GM23338 (cell line): ENCODE data around the gene BMP15. TPM values are rescaled to one million over a fixed set of nuclear protein-coding genes. Genes with fewer than 3 reads are reported as not detected.

Experiments used
- ATAC-seq: fragments of 200-7000 bp; cut with Tn5 transposase; 3 replicates; pipeline ENCODE4 v1.9.1; 2020
- DNase-seq: peaks from one replicate; pipeline ENCODE4 v3.0.0-alpha.2; 2015; ENCODE audit warnings: low spot score
- H2AFZ ChIP-seq: fragments of 200-600 bp; sonication (generic); 2 replicates; pipeline ENCODE4 v1.8.0; 2016; ENCODE audit warnings: antibody characterized with exemption, mild to moderate bottlenecking, moderate library complexity
- H3F3A ChIP-seq: fragments of 200-600 bp; sonication (generic); replicated peaks from 2 replicates; pipeline ENCODE4 v1.8.0; 2017; ENCODE audit warnings: antibody characterized with exemption, mixed run types, low read depth
- H3K27ac ChIP-seq: fragments of 200-600 bp; sonication (generic); 2 replicates; pipeline ENCODE4 v1.6.1; 2016; ENCODE audit warnings: low read depth
- H3K27me3 ChIP-seq: fragments of 200-600 bp; sonication (generic); 2 replicates; pipeline ENCODE4 v1.8.0; 2016; ENCODE audit warnings: mild to moderate bottlenecking, mixed run types, moderate library complexity; ENCODE audit not compliant: insufficient read depth
- H3K36me3 ChIP-seq: fragments of 200-600 bp; sonication (generic); 2 replicates; pipeline ENCODE4 v1.8.0; 2016; ENCODE audit warnings: mild to moderate bottlenecking; ENCODE audit not compliant: insufficient read depth
- H3K4me1 ChIP-seq: fragments of 200-600 bp; sonication (generic); 2 replicates; pipeline ENCODE4 v1.8.0; 2016; ENCODE audit warnings: mild to moderate bottlenecking, moderate library complexity; ENCODE audit not compliant: insufficient read depth
- H3K4me2 ChIP-seq: fragments of 200-600 bp; sonication (generic); 2 replicates; pipeline ENCODE4 v1.7.1; 2017; ENCODE audit warnings: mixed run types
- H3K4me3 ChIP-seq: fragments of 200-600 bp; sonication (generic); 2 replicates; pipeline ENCODE4 v1.6.1; 2016; ENCODE audit warnings: mixed run types
- H3K79me2 ChIP-seq: fragments of 200-600 bp; sonication (generic); replicated peaks from 2 replicates; pipeline ENCODE4 v1.8.0; 2017; ENCODE audit warnings: mild to moderate bottlenecking; ENCODE audit not compliant: insufficient read depth
- H3K9me2 ChIP-seq: fragments of 200-600 bp; sonication (generic); 2 replicates; pipeline ENCODE4 v1.8.0; 2017; ENCODE audit not compliant: insufficient read depth
- H4K20me1 ChIP-seq: fragments of 200-600 bp; sonication (generic); replicated peaks from 2 replicates; pipeline ENCODE4 v1.8.0; 2017; ENCODE audit warnings: mild to moderate bottlenecking; ENCODE audit not compliant: insufficient read depth
- H3K27ac Mint-ChIP-seq: 2 replicates; pipeline ENCODE4 v1.8.0; 2020; ENCODE audit warnings: inconsistent platforms, mild to moderate bottlenecking, moderate library complexity, mixed read lengths
- H3K27me3 Mint-ChIP-seq: 3 replicates; pipeline ENCODE4 v1.8.0; 2022; ENCODE audit warnings: low read depth, mild to moderate bottlenecking, moderate library complexity, mixed read lengths, inconsistent platforms; ENCODE audit not compliant: insufficient read depth, poor library complexity
- H3K36me3 Mint-ChIP-seq: 3 replicates; pipeline ENCODE4 v1.8.0; 2021; ENCODE audit warnings: low read depth, mild to moderate bottlenecking, inconsistent platforms, moderate library complexity, mixed read lengths
- H3K4me1 Mint-ChIP-seq: 3 replicates; pipeline ENCODE4 v1.8.0; 2020; ENCODE audit warnings: mild to moderate bottlenecking, inconsistent platforms, mixed read lengths
- H3K4me3 Mint-ChIP-seq: 3 replicates; pipeline ENCODE4 v1.8.0; 2021; ENCODE audit warnings: moderate library complexity, mild to moderate bottlenecking, inconsistent platforms, mixed read lengths
- H3K9me3 Mint-ChIP-seq: 3 replicates; pipeline ENCODE4 v1.8.0; 2020; ENCODE audit warnings: moderate library complexity, mild to moderate bottlenecking, inconsistent platforms, mixed read lengths
- CREB1 ChIP-seq: fragments of 250-450 bp; sonication (Bioruptor Pico); IDR thresholded peaks from 2 replicates; pipeline ENCODE4 v1.5.0; 2020; ENCODE audit warnings: low read depth, mild to moderate bottlenecking, moderate library complexity
- CTCF ChIP-seq, 2 experiments: fragments of 200-600 bp in 1 of 2; sonication (generic) in 1 of 2; conservative IDR thresholded peaks; 2 replicates each; pipeline versions ENCODE4 v1.5.1 to v1.6.1; 2016 to 2017; ENCODE audit warnings: antibody characterized with exemption in 2 of 2, low read depth in 2 of 2, mild to moderate bottlenecking in 2 of 2, moderate library complexity in 1 of 2
- ETS1 ChIP-seq: IDR thresholded peaks from 2 replicates; pipeline ENCODE4 v1.6.1; 2016; ENCODE audit warnings: antibody characterized with exemption
- EZH2 ChIP-seq: fragments of 200-600 bp; sonication (generic); IDR thresholded peaks from one replicate; pipeline ENCODE4 v1.8.0; 2017; ENCODE audit warnings: antibody characterized with exemption, mild to moderate bottlenecking, low read depth; ENCODE audit not compliant: unreplicated experiment
- EZH2phosphoT487 ChIP-seq: fragments of 200-600 bp; sonication (generic); IDR thresholded peaks from one replicate; pipeline ENCODE4 v1.8.1; 2018; ENCODE audit warnings: antibody characterized with exemption; ENCODE audit not compliant: unreplicated experiment
- JUNB ChIP-seq: IDR thresholded peaks from one replicate; pipeline ENCODE4 v1.6.1; 2016; ENCODE audit warnings: antibody characterized with exemption; ENCODE audit not compliant: unreplicated experiment
- NANOG ChIP-seq: IDR thresholded peaks from 2 replicates; pipeline ENCODE4 v1.6.1; 2016; ENCODE audit warnings: antibody characterized with exemption, borderline replicate concordance
- POLR2AphosphoS5 ChIP-seq: IDR thresholded peaks from 2 replicates; pipeline ENCODE4 v1.6.1; 2016; ENCODE audit warnings: antibody characterized with exemption, low read depth
- REST ChIP-seq: IDR thresholded peaks from one replicate; pipeline ENCODE4 v1.6.1; 2018; ENCODE audit warnings: antibody characterized with exemption; ENCODE audit not compliant: unreplicated experiment
- STAT1 ChIP-seq: IDR thresholded peaks from one replicate; pipeline ENCODE4 v1.6.1; 2016; ENCODE audit warnings: antibody characterized with exemption; ENCODE audit not compliant: unreplicated experiment
- ZNF114 ChIP-seq: fragments of 250-450 bp; sonication (Bioruptor Pico); IDR thresholded peaks from 2 replicates; pipeline ENCODE4 v1.5.0; 2020; ENCODE audit warnings: mild to moderate bottlenecking, moderate library complexity
- ZNF331 ChIP-seq: fragments of 250-450 bp; sonication (Bioruptor Pico); IDR thresholded peaks from 2 replicates; pipeline ENCODE4 v1.5.0; 2020; ENCODE audit warnings: low read depth, mild to moderate bottlenecking, moderate library complexity
- ZNF462 ChIP-seq: fragments of 250-450 bp; sonication (Bioruptor Pico); IDR thresholded peaks from 2 replicates; pipeline ENCODE4 v1.5.0; 2020; ENCODE audit warnings: mild to moderate bottlenecking, moderate library complexity
- polyA plus RNA-seq: library from polyadenylated mRNA; unstranded; fragments of >200 nt; fragmentation: Nextera tagmentation; extraction: Ambion mirVana; gene quantifications from 2 replicates; pipeline ENCODE4 v1.2.1, GENCODE V29; 2016
- total RNA-seq: library from RNA; depleted of rRNA; stranded (reverse); fragments of >200 nt; shearing (Covaris generic); gene quantifications from 2 replicates; pipeline ENCODE4 v1.2.3, GENCODE V29; 2014

BMP15 gene
- total and polyA plus RNA-seq, 2 experiments from 2014 or later: not detected

- Mint-ChIP-seq H3K4me1 (no peaks in the 10 kb centered on the region), H3K9me3 (peaks cover 15% of the 10 kb centered on the region; the same call in 2 of the 3 replicates), H3K4me3 (no peak overlapping the region), H3K27ac (no peak overlapping the region), H3K27me3 (no peaks in the 10 kb centered on the region), H3K36me3 (peaks cover 3% of the 10 kb centered on the region)
- no peaks in the 10 kb centered on the region for H3F3A ChIP-seq
- ATAC-seq (no peak), DNase-seq (no peak)
- no peaks in the 10 kb centered on the region for H3K79me2 ChIP-seq
- no peaks in the 10 kb centered on the region for H3K27me3 ChIP-seq
- H3K4me3 ChIP-seq: no peak overlapping the region
- H3K36me3 ChIP-seq: no peaks in the 10 kb centered on the region
- no peak overlapping the region for H3K4me2 ChIP-seq
- TF ChIP-seq POLR2AphosphoS5: no peak
- TF ChIP-seq CTCF (conservative IDR thresholded peaks at IDR 0.05; ENCODE audit: low read depth in 2 of 2): no peak
- TF ChIP-seq ZNF462 (CRISPR knock-in tag): no peak
- TF ChIP-seq STAT1: no peak
- TF ChIP-seq REST: no peak
- TF ChIP-seq CREB1 (CRISPR knock-in tag): no peak
- TF ChIP-seq EZH2phosphoT487: no peak
- TF ChIP-seq EZH2: no peak
- TF ChIP-seq JUNB: no peak
- TF ChIP-seq NANOG: no peak
- TF ChIP-seq ZNF331 (CRISPR knock-in tag): no peak
- TF ChIP-seq ETS1: no peak
- TF ChIP-seq ZNF114 (CRISPR knock-in tag): no peak
- no peaks in the 10 kb centered on the region for H4K20me1 ChIP-seq
- no peak overlapping the region for H2AFZ ChIP-seq
- no peak overlapping the region for H3K27ac ChIP-seq
- H3K9me2 ChIP-seq: no peaks in the 10 kb centered on the region
- H3K4me1 ChIP-seq: no peaks in the 10 kb centered on the region
Observed at GRCh38 chrX:50953832-50954231, 43.3 kb downstream of the BMP15 start.
